ENCODE results near the gene DCC.

DNA sequence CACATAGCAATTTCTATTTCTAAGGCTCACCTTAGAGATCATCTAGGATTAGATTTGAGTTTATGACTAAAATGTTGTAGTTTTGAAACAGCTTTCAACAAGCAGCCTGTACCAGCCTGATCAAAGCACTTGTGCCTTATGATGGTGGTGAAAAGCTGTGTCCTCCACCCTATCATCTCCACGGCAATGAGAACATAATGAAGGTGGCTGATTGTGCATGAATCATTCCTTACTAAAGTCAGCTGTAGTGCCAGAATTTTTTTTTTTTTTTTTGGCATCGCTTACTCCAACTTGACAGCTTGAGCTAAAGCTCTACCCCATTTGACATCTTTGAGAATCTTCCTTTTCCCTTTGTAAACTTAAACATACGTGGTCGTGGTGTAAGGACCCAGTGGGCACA lies 86.0 kb downstream of the DCC start:
- TF ChIP-seq CTCF (IDR thresholded peaks at IDR 0.05) (no peak), POLR2A (IDR thresholded peaks at IDR 0.05) (no peak)

Data from testis (tissue), 2 donors.